Heart left ventricle (tissue), 16 donors: ENCODE results near the gene DKK3. TPM values are rescaled to one million over a fixed set of nuclear protein-coding genes. Genes with fewer than 3 reads are reported as not detected.

Experiments
- ATAC-seq, 4 donors: fragments of 200-7000 bp; cut with Tn5 transposase; one replicate each; pipeline ENCODE4 v1.9.1; 2020 to 2022; ENCODE audit warnings: moderate library complexity in 4 of 4, mild to moderate bottlenecking in 3 of 4, moderate number of reproducible peaks in 1 of 4
- DNase-seq, 5 donors: peaks; one replicate each; pipeline ENCODE4 v3.0.0-alpha.2; 2020
- H3K27ac ChIP-seq, 12 donors: fragments of 200-600 bp; sonication (generic) in 4 of 12; one replicate each; pipeline versions ENCODE4 v1.5.0 to v1.8.0; 2016 to 2022; ENCODE audit warnings: mild to moderate bottlenecking in 2 of 12
- H3K27me3 ChIP-seq, 9 donors: fragments of 200-600 bp; sonication (generic) in 2 of 9; one replicate each; pipeline versions ENCODE4 v1.5.1 to v1.8.0; 2016 to 2022; ENCODE audit warnings: mild to moderate bottlenecking in 3 of 9
- H3K36me3 ChIP-seq, 9 donors: fragments of 200-600 bp; sonication (generic) in 2 of 9; one replicate each; pipeline versions ENCODE4 v1.5.0 to v1.8.0; 2018 to 2022; ENCODE audit warnings: mild to moderate bottlenecking in 2 of 9
- H3K4me1 ChIP-seq, 12 donors: fragments of 200-600 bp; sonication (generic) in 4 of 12; one replicate each; pipeline versions ENCODE4 v1.5.0 to v1.8.0; 2016 to 2022; ENCODE audit warnings: mild to moderate bottlenecking in 3 of 12
- H3K4me3 ChIP-seq, 12 donors: fragments of 200-600 bp; sonication (generic) in 4 of 12; one replicate each; pipeline versions ENCODE4 v1.5.0 to v1.8.0; 2017 to 2022; ENCODE audit warnings: mild to moderate bottlenecking in 9 of 12, moderate library complexity in 4 of 12
- H3K9me3 ChIP-seq, 12 donors: fragments of 200-600 bp; sonication (generic) in 4 of 12; one replicate each; pipeline versions ENCODE4 v1.5.0 to v1.8.0; 2016 to 2022; ENCODE audit warnings: mild to moderate bottlenecking in 1 of 12
- POLR2A ChIP-seq, 2 donors: fragments of 450-650 bp; IDR thresholded peaks; one replicate each; pipeline ENCODE4 v1.6.1; 2017; ENCODE audit warnings: antibody characterized with exemption in 2 of 2, mild to moderate bottlenecking in 2 of 2, moderate library complexity in 2 of 2
- WGBS, 4 donors: extraction: QIAGEN DNeasy Blood & Tissue Kit in 2 of 4; methylation state at CpG; one replicate each; pipeline versions ENCODE4 v1.1.5 to v1.1.7; 2013 to 2018; 5-methylcytosine and 5-hydroxymethylcytosine counted together
- intact Hi-C, 10 donors: fragments of 100-400 bp; cut with DNase I; formaldehyde crosslinking; loops; one replicate each; pipeline versions ENCODE4 v1.11.1 to v1.14.2; 2022
- polyA plus RNA-seq, 2 donors: library from polyadenylated mRNA; stranded (reverse); fragments of 200-250 nt; gene quantifications; one replicate each; pipeline ENCODE4 v1.2.3, GENCODE V29; 2013
- total RNA-seq, 9 donors: library from RNA; depleted of rRNA in 2 of 9; stranded (reverse); fragments of >200 nt in 2 of 9; fragmentation: NEBNext Ultra II Directional in 3 of 9; extraction: Animal tissue kit (Norgen Biotek cat#: 25700) in 3 of 9; gene quantifications; one replicate each; pipeline versions ENCODE4 v1.1.0 to v1.2.4, GENCODE V29; 2016 to 2023
- TF ChIP-seq, protein P1 (sequence below), 12 donors: fragments of 200-600 bp; sonication (generic) in 4 of 12; IDR thresholded peaks; one replicate each; pipeline versions ENCODE4 v1.5.0 to v1.8.0; 2018 to 2022; ENCODE audit warnings: antibody characterized with exemption in 12 of 12, mild to moderate bottlenecking in 5 of 12
- donor health status: ischemic (EF 13 %, LVEDD 7.1; RV severe dilation, severe dysfunction).
- donor health status: healthy with polysubstance abuse.
- donor health status: DM: no; HTN: yes; CAD: no.
- donor health status: DM: no; HTN: no; CAD: no.
- donor health status: ischemic (EF 25% LVEDD 6.9; RV normal size, moderate dysfunction).
- donor health status: ischemic (EF 25% LVEDD 5.7; RV mildly dilated, moderate dysfunction).
- donor health status: healthy.
- donor health status: DM: yes; HTN: yes; CAD: no.
- donor health status: ischemic (EF 35%, LVEDD 5.7; RV mildly dilated, moderate dysfunction).
- donor health status: nonischemic (EF 11% LVEDD 7.7; RV severe dilation, severe dysfunction).
- donor health status: DM: yes; HTN: yes; CAD: no.
- donor health status: PGD.
- donor health status: ischemic (EF 29% LVEDD 5.4; RV normal size, mild dysfunction).
- donor health status: nonischemic (EF 23%, LVEDD 6.1; RV moderate dilation, normal function).

Gene DKK3
- total and polyA plus RNA-seq, 11 donors: 117 to 851 (median 707) TPM

DNA sequence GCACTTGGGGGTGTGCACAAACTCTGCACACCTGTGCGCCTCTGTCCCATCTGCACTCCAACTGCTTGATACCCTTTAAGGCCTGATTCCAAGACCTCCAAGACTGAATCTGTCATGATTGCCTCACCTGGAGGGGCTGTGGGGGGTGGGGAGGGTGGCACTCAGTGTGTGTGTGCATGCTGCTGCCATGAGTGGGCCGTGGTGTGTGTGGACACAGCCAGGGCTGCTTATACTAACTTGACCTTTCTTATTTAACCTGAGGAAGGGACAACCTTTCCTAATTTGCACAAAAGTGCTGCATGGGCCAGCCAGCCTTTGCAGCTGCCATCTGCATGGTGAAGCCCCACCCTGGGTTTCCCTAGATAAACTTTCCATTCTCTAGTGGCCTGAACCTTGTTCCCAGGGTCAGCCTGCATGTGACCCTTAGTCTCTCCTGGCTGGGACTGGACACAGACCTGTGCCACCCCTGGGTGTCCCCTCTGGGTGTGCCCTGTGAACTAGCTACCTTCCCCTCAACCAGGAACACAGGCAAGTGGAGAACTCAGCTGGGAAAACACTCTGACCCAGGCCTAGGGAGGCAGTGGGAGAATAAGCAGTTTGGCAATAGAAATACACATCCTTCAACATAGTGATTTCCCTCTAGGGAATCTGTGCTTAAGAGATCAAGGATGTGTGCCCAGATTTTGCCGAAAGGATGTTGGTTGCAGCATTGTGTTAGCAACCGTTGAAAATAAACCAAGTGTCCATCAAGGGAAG lies 45.4 kb upstream of the DKK3 start:
- peaks cover 0 to 6% (median 0%) of the 10 kb centered on the region in 12 donors for H3K9me3 ChIP-seq
- no peak for TF ChIP-seq POLR2A (IDR thresholded peaks at IDR 0.05)
- TF ChIP-seq, protein P1, sequence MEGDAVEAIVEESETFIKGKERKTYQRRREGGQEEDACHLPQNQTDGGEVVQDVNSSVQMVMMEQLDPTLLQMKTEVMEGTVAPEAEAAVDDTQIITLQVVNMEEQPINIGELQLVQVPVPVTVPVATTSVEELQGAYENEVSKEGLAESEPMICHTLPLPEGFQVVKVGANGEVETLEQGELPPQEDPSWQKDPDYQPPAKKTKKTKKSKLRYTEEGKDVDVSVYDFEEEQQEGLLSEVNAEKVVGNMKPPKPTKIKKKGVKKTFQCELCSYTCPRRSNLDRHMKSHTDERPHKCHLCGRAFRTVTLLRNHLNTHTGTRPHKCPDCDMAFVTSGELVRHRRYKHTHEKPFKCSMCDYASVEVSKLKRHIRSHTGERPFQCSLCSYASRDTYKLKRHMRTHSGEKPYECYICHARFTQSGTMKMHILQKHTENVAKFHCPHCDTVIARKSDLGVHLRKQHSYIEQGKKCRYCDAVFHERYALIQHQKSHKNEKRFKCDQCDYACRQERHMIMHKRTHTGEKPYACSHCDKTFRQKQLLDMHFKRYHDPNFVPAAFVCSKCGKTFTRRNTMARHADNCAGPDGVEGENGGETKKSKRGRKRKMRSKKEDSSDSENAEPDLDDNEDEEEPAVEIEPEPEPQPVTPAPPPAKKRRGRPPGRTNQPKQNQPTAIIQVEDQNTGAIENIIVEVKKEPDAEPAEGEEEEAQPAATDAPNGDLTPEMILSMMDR (IDR thresholded peaks at IDR 0.05): no peak
- H3K27ac ChIP-seq: peak overlapping the region in 4 of 12 donors; percentile 21 to 59 (median 42)
- intact Hi-C loops: loop anchor here in 3 of 10 donors (5.0 kb wide), 1 partner anchor 34 kb away; no protein-coding TSS in a partner anchor
- no peak overlapping the region for H3K4me3 ChIP-seq
- H3K4me1 ChIP-seq: peaks cover 0 to 23% (median 10%) of the 10 kb centered on the region in 12 donors
- ATAC-seq (peak in 3 of 4 donors; percentile 32 to 68 (median 45)), DNase-seq (no peak)
- WGBS, 4 donors: 37 to 65% (median 56%) methylated on average over 4 of the region's 4 CpGs
- H3K36me3 ChIP-seq: no peaks in the 10 kb centered on the region
- H3K27me3 ChIP-seq: no peaks in the 10 kb centered on the region

DNA sequence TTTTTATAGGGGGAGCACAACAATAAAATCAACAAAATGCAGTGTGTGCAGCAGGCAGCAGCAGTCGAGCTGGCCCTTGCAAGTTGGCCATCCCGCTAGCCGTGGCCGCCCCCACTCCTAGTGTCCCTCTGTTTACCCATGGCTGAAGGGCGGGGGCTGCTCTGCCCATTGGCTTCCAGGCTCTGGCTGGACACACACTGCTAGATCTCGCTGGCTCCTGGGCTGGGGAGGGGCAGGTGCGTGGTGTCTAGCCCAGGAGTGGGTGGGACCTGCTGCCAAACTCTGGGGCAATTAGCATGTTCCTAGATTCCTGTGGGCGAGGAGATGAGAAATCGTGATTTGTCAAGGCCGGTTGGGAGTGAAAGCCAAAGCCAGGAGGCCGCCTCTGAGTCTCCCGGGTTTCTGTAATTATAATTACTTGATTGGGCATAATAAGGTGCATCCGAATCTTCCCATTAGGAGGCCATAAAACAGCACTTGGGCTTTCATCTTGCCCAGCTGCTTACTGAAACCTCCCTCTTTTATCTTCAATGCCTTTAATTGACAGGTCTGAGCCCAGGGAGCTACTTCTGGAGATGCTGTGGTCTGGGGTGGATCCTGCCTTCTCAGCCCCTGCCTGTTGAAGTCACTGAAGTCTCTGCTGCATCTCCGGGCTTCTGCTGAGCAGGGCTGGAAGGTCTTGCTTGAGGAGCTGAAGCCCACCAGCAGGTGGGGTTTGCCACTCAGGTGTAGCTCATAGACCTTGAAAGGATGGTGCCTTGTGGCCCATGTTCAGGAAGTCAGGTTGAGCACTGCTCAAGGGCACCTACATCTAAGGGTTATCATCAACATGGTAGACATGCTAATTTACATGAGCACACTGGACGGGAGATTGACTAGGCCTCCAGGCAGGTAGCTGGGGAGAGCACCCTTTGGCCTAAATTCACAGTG lies 44.5 kb upstream of the DKK3 start:
- peak overlapping the region in 1 of 12 donors; percentile 21 for H3K27ac ChIP-seq
- intact Hi-C loops: loop anchor here in 3 of 10 donors (5.0 kb wide), 1 partner anchor 34 kb away; no protein-coding TSS in a partner anchor
- no peak for DNase-seq

DNA sequence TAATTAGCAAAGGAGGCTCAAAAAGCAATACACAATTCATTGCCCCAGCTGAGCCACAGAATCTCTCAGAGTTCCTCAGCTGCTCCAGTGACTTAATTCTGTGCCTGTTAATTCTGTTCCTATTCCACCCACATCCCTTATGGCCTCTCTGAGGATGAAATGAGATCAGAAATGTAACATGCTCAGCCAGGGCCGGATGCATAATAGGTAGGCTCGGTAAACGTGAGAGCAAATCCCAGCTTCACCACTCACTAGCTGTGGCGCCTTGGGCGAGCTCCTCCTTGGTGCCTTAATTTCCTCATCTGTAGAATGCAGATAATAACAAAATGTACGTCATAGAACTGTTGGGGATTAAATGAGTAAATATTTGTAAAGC lies 42.8 kb upstream of the DKK3 start:
- H3K36me3 ChIP-seq: no peaks in the 10 kb centered on the region
- peaks cover 0 to 33% (median 13%) of the 10 kb centered on the region in 12 donors for H3K4me1 ChIP-seq
- peaks cover 0 to 2% (median 0%) of the 10 kb centered on the region in 12 donors for H3K9me3 ChIP-seq
- WGBS, 4 donors: 87 to 93% (median 92%) methylated on average over 6 of the region's 6 CpGs
- no peak overlapping the region for H3K27ac ChIP-seq
- DNase-seq (no peak), ATAC-seq (no peak)
- no peak overlapping the region for H3K4me3 ChIP-seq
- no peaks in the 10 kb centered on the region for H3K27me3 ChIP-seq
- intact Hi-C loops: loop anchor here in 3 of 10 donors (5.0 kb wide), 1 partner anchor 36 kb away; no protein-coding TSS in a partner anchor
- TF ChIP-seq, protein P1 (IDR thresholded peaks at IDR 0.05): no peak
- TF ChIP-seq POLR2A (IDR thresholded peaks at IDR 0.05): no peak

More for the DNA sequence above, 44.5 kb upstream of the DKK3 start:
- Histone ChIP-seq H3K4me3 (no peak overlapping the region), H3K27me3 (no peaks in the 10 kb centered on the region), H3K4me1 (peaks cover 0 to 24% (median 10%) of the 10 kb centered on the region in 12 donors), H3K36me3 (no peaks in the 10 kb centered on the region), H3K9me3 (peaks cover 0 to 6% (median 0%) of the 10 kb centered on the region in 12 donors)
- no peak for TF ChIP-seq POLR2A (IDR thresholded peaks at IDR 0.05)
- ATAC-seq: no peak
- 93 to 99% (median 98%) methylated on average over 13 to 15 of the region's 15 CpGs for WGBS, 4 donors

DNA sequence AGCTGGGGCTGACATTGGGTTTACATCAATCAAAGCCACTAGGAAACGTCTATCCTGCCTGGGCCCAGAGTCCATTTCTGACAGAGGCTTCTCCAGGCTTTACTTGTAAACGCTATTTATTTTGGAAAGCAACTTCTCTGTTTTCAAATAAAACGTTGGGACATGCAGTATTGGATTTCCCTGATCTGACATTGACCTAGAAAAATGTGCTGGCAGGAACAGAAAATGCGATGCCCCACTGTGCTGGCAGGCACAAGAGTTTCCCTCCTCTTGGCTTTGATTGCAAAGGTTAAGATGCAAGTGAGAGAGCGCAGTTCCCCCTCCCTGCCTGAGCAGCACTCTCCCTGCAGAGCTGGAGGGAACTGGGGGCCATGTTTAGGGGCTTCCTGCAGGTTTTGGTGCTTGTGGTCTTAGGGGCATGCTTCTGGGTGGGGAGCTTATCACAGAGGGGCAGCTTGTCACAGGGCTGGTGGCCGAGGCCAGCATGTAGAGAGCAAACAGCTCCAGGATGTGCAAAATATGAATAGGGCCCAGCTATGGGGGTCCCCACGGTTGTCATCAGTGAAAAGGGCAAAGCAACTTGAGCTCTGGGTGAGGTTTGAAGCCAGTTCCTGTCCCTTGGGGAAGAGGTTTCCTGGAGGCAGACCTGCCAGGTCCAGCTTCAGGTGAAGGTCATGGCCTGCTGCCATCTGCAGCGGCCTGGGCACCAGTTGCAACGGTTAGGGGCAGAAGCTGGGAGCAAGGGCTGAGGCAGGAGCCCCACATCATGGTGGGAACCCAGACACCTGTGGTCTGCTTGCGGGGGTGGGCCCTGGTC lies 42.3 kb upstream of the DKK3 start:
- intact Hi-C loops: loop anchor here in 3 of 10 donors (5.0 kb wide), 1 partner anchor 37 kb away; no protein-coding TSS in a partner anchor
- no peaks in the 10 kb centered on the region for H3K27me3 ChIP-seq
- TF ChIP-seq, protein P1 (IDR thresholded peaks at IDR 0.05): no peak
- TF ChIP-seq POLR2A (IDR thresholded peaks at IDR 0.05): no peak
- 62 to 78% (median 66%) methylated on average over 8 to 10 of the region's 10 CpGs for WGBS, 4 donors
- peaks cover 0 to 33% (median 13%) of the 10 kb centered on the region in 12 donors for H3K4me1 ChIP-seq
- DNase-seq (no peak), ATAC-seq (no peak)
- peaks cover 0 to 2% (median 0%) of the 10 kb centered on the region in 12 donors for H3K9me3 ChIP-seq
- H3K27ac ChIP-seq: no peak overlapping the region
- H3K36me3 ChIP-seq: no peaks in the 10 kb centered on the region
- H3K4me3 ChIP-seq: no peak overlapping the region
